RWPE1 (cell line): ENCODE measurements around the gene LIX1L.

ENCODE experiments used
- CTCF ChIA-PET: fragments of 350-600 bp; sonication (Branson Sonifier 250); formaldehyde crosslinking; extraction: SDS; loops from one replicate; lab custom pipeline; 2021; lab: Yijun Ruan, JAX
- POLR2A ChIA-PET: fragments of 400-600 bp; formaldehyde crosslinking; extraction: SDS; loops from one replicate; lab custom pipeline; 2020; ENCODE audit warnings: antibody characterized with exemption; ENCODE audit not compliant: low non-redundant PET; lab: Yijun Ruan, JAX
- DNase-seq: peaks from one replicate; pipeline ENCODE4 v3.0.0; 2012; ENCODE audit warnings: low spot score
- H3K27ac ChIP-seq: fragments of 450-650 bp; 2 replicates; pipeline ENCODE4 v1.5.1; 2017
- TF ChIP-seq, protein P1 (sequence below): fragments of 450-650 bp; conservative IDR thresholded peaks from 2 replicates; pipeline ENCODE4 v1.5.1; 2017; ENCODE audit warnings: low read depth, mild to moderate bottlenecking

Gene LIX1L

DNA sequence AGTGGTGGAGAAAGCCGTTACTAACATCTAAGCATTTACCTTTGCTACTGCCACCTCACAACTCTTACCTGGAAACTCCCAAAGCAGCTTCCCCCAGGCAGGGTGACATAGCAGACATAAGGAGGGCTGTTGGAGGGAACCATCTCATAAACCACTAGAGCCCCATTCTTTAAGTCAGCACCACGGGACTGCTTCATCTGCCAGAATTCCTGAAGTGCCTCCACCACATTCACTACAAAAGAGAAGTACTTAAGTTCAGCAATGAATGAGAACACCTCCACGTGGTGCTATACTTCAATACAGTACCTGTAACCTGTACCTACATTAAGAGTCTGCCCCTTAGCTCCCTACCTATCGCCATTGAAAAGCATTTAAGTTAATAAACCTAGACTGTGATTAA lies 10.3 kb downstream of the LIX1L start:
- no peak for DNase-seq

DNA sequence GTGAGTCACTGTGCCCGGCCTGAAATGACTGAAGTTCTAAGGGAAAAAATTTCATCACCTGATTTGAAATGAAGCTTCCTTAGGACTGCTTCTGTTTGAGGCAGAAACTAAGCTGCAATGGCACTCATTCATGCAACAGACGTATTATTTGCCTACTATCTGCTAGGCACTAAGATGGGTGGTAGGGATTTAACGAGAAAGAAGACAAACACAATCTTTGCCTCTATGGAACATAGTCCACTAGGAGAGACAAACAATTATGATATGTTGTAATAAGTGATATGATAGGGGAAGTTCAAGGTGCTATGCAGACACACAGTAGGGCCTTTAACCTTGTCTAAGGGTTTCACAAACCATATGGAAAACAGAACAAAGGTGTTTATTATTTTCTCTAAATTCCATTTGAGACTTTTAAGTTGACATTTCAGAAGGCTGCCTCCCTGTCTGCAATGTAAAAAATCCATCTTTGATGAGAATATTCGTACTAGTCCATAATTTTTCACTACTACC lies 11.3 kb downstream of the LIX1L start:
- POLR2A ChIA-PET = no interaction called here
- TF ChIP-seq, protein P1, sequence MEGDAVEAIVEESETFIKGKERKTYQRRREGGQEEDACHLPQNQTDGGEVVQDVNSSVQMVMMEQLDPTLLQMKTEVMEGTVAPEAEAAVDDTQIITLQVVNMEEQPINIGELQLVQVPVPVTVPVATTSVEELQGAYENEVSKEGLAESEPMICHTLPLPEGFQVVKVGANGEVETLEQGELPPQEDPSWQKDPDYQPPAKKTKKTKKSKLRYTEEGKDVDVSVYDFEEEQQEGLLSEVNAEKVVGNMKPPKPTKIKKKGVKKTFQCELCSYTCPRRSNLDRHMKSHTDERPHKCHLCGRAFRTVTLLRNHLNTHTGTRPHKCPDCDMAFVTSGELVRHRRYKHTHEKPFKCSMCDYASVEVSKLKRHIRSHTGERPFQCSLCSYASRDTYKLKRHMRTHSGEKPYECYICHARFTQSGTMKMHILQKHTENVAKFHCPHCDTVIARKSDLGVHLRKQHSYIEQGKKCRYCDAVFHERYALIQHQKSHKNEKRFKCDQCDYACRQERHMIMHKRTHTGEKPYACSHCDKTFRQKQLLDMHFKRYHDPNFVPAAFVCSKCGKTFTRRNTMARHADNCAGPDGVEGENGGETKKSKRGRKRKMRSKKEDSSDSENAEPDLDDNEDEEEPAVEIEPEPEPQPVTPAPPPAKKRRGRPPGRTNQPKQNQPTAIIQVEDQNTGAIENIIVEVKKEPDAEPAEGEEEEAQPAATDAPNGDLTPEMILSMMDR = no peak
- no peak for DNase-seq
- CTCF ChIA-PET = no interaction called here
- no peak overlapping the region for H3K27ac ChIP-seq

More for the DNA sequence above, 10.3 kb downstream of the LIX1L start:
- POLR2A ChIA-PET = no interaction called here
- CTCF ChIA-PET = no interaction called here
- TF ChIP-seq, protein P1 = no peak
- no peak overlapping the region for H3K27ac ChIP-seq

DNA sequence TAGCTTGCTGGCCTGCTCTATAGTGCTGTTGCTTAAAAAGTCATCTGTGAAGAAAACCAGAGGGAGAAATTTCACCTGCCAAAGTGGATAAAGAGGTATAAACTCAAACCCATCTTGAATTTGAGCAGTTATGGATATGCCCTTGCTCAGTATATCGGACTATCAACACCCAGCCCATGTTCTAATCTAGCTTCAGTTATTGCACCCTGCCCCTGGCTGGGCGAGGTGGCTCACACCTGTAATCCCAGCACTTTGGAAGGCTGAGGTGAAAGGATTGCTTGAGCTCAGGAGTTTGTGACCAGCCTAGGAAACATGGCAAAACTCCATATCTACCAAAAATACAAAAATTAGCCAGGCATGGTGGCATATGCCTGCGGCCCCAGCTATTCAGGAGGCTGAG lies 13.3 kb downstream of the LIX1L start:
- ChIA-PET POLR2A (no interaction called here), CTCF (no interaction called here)
- H3K27ac ChIP-seq = no peak overlapping the region
- TF ChIP-seq, protein P1 = no peak
- DNase-seq = no peak

DNA sequence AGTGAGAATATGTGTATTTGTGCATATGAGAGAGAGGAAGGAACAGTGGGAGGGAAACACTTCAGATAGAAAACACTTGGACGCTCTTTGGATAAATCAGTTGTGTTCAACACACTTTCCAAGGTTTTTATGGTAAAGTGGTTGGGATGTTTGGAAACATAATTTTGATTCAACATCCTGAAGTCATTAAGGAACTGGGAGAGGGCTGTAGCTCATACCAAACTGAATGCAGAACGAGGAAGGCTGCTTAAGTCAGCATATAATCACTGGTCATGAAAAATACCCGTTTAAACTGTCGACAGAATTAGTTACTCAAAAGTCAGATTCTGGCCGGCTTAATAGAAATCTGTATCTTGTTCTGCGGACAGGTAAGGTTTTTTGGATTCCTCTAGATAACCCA lies 14.9 kb downstream of the LIX1L start:
- CTCF ChIA-PET = no interaction called here
- H3K27ac ChIP-seq = no peak overlapping the region
- POLR2A ChIA-PET = no interaction called here
- no peak for DNase-seq
- TF ChIP-seq, protein P1 = no peak

DNA sequence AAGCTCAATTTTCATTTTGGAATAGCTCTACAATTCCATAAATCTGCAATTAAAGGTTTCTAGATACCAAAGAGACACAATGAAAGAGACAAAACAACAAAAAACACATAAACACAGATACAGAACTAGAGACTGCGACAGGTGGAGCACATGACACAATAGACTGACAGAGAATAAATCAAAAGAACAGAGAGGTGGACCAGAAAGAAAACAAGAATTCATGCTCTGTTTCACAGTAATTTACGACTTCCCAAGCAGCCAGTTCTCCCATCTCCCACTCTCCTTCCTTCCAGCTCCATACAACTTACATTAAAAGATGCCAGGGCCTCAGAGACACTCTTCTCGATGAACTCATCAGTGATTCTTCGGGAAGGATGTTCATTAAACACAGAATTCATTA lies 15.4 kb downstream of the LIX1L start:
- ChIA-PET CTCF (no interaction called here), POLR2A (no interaction called here)

DNA sequence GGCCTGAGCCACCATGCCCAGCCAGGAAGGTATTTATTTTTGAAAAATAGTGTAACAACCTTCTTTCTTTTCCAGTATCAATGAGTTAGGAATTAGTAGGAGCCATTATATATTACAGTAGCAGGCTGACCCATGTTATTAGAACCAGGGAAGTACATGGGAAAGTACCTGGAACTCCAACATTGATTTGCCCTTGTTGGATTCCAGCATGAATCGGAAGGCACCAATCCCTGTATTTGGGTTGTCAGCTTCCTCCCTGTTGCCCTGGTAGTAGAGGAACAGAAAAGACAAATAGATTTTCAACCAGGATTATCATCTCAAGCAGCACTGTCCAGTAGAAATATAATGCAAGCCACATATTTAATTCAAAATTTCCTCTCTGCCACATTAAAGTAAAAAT lies 20.4 kb downstream of the LIX1L start:
- no peak overlapping the region for H3K27ac ChIP-seq
- CTCF ChIA-PET = no interaction called here
- TF ChIP-seq, protein P1 = no peak
- POLR2A ChIA-PET = no interaction called here
- no peak for DNase-seq

More for the DNA sequence above, 15.4 kb downstream of the LIX1L start:
- TF ChIP-seq, protein P1 = no peak
- H3K27ac ChIP-seq = no peak overlapping the region
- DNase-seq = no peak
